ENCODE measurements around the gene NYNRIN.

DNA sequence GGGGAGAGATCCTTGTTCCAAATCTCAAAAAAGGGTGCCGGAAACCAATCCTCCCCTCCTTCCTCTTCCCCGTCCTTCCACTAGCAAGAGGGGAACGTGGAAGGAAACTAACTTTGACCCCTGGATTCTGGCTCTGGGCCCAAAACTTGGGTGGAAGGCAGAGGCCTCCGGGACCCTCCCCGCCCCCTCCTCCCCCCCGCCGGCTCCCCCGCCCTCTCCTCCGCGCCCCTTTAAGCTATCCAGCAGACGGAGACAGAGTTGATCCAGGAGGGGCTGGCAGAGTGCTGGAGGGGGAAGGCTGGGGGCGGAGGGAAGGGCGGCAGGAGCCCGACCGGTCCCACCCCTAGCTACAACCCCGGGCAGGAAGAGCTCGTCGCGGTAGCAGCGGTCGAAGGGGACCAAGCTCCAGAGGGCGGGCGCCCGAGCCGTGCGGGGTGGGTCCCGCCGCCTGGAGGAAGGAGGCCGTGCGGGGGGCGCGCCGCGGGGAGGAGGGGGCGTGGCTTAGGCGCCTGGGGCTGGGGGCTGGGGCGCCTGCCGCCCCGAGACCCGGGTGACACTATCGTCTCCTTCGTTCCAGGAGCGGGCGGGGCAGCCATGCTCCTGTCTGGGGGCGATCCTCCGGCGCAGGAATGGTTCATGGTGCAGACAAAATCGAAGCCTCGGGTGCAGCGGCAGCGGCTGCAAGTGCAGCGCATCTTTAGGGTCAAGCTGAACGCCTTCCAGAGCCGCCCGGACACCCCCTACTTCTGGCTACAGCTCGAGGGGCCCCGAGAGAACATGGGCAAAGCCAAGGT is at the start of gene NYNRIN:
- TF ChIP-seq, protein P1, sequence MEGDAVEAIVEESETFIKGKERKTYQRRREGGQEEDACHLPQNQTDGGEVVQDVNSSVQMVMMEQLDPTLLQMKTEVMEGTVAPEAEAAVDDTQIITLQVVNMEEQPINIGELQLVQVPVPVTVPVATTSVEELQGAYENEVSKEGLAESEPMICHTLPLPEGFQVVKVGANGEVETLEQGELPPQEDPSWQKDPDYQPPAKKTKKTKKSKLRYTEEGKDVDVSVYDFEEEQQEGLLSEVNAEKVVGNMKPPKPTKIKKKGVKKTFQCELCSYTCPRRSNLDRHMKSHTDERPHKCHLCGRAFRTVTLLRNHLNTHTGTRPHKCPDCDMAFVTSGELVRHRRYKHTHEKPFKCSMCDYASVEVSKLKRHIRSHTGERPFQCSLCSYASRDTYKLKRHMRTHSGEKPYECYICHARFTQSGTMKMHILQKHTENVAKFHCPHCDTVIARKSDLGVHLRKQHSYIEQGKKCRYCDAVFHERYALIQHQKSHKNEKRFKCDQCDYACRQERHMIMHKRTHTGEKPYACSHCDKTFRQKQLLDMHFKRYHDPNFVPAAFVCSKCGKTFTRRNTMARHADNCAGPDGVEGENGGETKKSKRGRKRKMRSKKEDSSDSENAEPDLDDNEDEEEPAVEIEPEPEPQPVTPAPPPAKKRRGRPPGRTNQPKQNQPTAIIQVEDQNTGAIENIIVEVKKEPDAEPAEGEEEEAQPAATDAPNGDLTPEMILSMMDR (IDR thresholded peaks at IDR 0.05), result no peak
- TF ChIP-seq ZFX (IDR thresholded peaks at IDR 0.05; ENCODE audit: borderline replicate concordance), result no peak
